ENCODE results near the gene VGLL4. TPM values are rescaled to one million over a fixed set of nuclear protein-coding genes. Genes with fewer than 3 reads are reported as not detected.

The VGLL4 gene
- 114 TPM for total RNA-seq

GRCh38 chr3:11643605-11644087, at the start of gene VGLL4:
TSS of gene VGLL4 (minus strand) at chr3:11643915. CDS start at chr3:11643518, 397 bp downstream.

Other genes with a start within 250 kb of the VGLL4 start
- 22.3 TPM for gene TAMM41, start 203.0 kb upstream of the VGLL4 start, total RNA-seq